HepG2 (cell line): ENCODE data around the gene ARHGAP23. TPM values are rescaled to one million over a fixed set of nuclear protein-coding genes. Genes with fewer than 3 reads are reported as not detected.
"Not testable (repeated sequence)": the region's sequence is repeated elsewhere in the genome, so short reads cannot be mapped to it uniquely, and the experiment has no call there.

Experiments
- ATAC-seq: fragments of 200-7000 bp; cut with Tn5 transposase; 3 replicates; pipeline ENCODE4 v1.9.1; 2020; ENCODE audit warnings: mild to moderate bottlenecking, moderate library complexity
- BruUV-seq: library from RNA; stranded (reverse); fragments of 400-500 nt; replicated peaks from 2 replicates; lab custom pipeline; 2021; lab: Mats Ljungman, UMichigan
- CTCF ChIA-PET: fragments of 300-600 bp; formaldehyde crosslinking; extraction: SDS; loops from one replicate; lab custom pipeline; 2021; ENCODE audit warnings: low total read pairs, inconsistent platforms, low intra/inter-chr PET ratio; lab: Yijun Ruan, JAX
- POLR2A ChIA-PET: fragments of 350-600 bp; sonication (Branson Sonifier 250); formaldehyde crosslinking; loops from one replicate; lab custom pipeline; 2020; ENCODE audit warnings: antibody characterized with exemption, inconsistent platforms; lab: Yijun Ruan, JAX
- DNase-seq: peaks from one replicate; pipeline ENCODE4 v3.0.0-alpha.2; 2015; ENCODE audit warnings: low spot score
- FAIRE-seq: peaks from 3 replicates; lab custom pipeline; 2011; peaks lifted over from hg19 to GRCh38; lab: Jason Lieb, UNC
- H2AFZ ChIP-seq: one replicate; pipeline ENCODE4 v1.6.1; 2011; ENCODE audit warnings: low read length, inconsistent platforms
- H3K27ac ChIP-seq: fragments of 300-600 bp; 3 replicates; pipeline ENCODE4 v1.8.0; 2011; ENCODE audit warnings: mixed run types, mild to moderate bottlenecking, mixed read lengths, low read length, inconsistent platforms; ENCODE audit not compliant: insufficient read depth; ENCODE audit errors: extremely low read length
- H3K27me3 ChIP-seq, 2 experiments: fragments of 200-600 bp in 1 of 2; 2 replicates in 1 of 2; 3 replicates in 1 of 2; pipeline versions ENCODE4 v1.6.0 to v1.8.0; 2011; ENCODE audit warnings: low read length in 2 of 2, mild to moderate bottlenecking in 2 of 2, moderate library complexity in 2 of 2, inconsistent platforms in 1 of 2; ENCODE audit not compliant: insufficient read depth in 2 of 2, control insufficient read depth in 1 of 2
- H3K36me3 ChIP-seq, 2 experiments: fragments of 200-600 bp in 1 of 2; replicated peaks in 1 of 2; 2 replicates in 1 of 2; 3 replicates in 1 of 2; pipeline versions ENCODE4 v1.5.1 to v1.8.0; 2011; ENCODE audit warnings: low read length in 2 of 2, inconsistent platforms in 1 of 2; ENCODE audit not compliant: insufficient read depth in 2 of 2, control insufficient read depth in 1 of 2
- H3K4me1 ChIP-seq: 2 replicates; pipeline ENCODE4 v1.5.1; 2012; ENCODE audit warnings: low read length, inconsistent platforms; ENCODE audit not compliant: insufficient read depth
- H3K4me2 ChIP-seq: 2 replicates; pipeline ENCODE4 v1.6.0; 2011; ENCODE audit warnings: low read depth, low read length, inconsistent platforms
- H3K4me3 ChIP-seq, 3 experiments: fragments of 200-600 bp in 1 of 3; sonication (generic), shearing (Covaris generic) in 1 of 3; replicated peaks in 1 of 3; 2 replicates each; pipeline ENCODE4 v1.5.1; 2011 to 2016; ENCODE audit warnings: low read length in 3 of 3, inconsistent platforms in 2 of 3, low read depth in 2 of 3, mild to moderate bottlenecking in 2 of 3, control low read depth in 1 of 3, mixed read lengths in 1 of 3; ENCODE audit not compliant: insufficient read depth in 1 of 3
- H3K79me2 ChIP-seq: one replicate; pipeline ENCODE4 v1.6.1; 2011; ENCODE audit warnings: low read length, inconsistent platforms; ENCODE audit not compliant: insufficient read depth
- H3K9ac ChIP-seq: 2 replicates; pipeline ENCODE4 v1.6.0; 2011; ENCODE audit warnings: mild to moderate bottlenecking, low read depth, low read length, inconsistent platforms; ENCODE audit not compliant: insufficient read depth
- H3K9me3 ChIP-seq: 2 replicates; pipeline ENCODE4 v1.5.1; 2012; ENCODE audit warnings: mild to moderate bottlenecking, low read length
- H4K20me1 ChIP-seq: 2 replicates; pipeline ENCODE4 v1.6.0; 2011; ENCODE audit warnings: inconsistent platforms, mild to moderate bottlenecking, low read length, moderate library complexity; ENCODE audit not compliant: insufficient read depth
- ZNF740 ChIP-seq: sonication (generic); formaldehyde crosslinking; IDR thresholded peaks from 2 replicates; pipeline ENCODE4 v1.4.0; 2020; ENCODE audit warnings: missing genetic modification reagents
- WGBS: methylation state at CpG from one replicate; pipeline ENCODE4 v1.1.6; 2017; ENCODE audit warnings: low lambda C conversion rate; 5-methylcytosine and 5-hydroxymethylcytosine counted together
- in situ Hi-C: cut with HindIII; loops from 2 replicates; pipeline ENCODE4 v1.10.0; 2017; ENCODE audit warnings: low pct_unique_long_range_greater_than_20kb; ENCODE audit not compliant: extremely low pct_ligation_motif_present
- intact Hi-C: fragments of 100-400 bp; cut with micrococcal nuclease; formaldehyde crosslinking; loops from one replicate; pipeline ENCODE4 v1.10.0; 2022; ENCODE audit not compliant: unreplicated experiment
- polyA plus RNA-seq, 8 experiments: library from polyadenylated mRNA; depleted of rRNA in 3 of 8; stranded (reverse) in 7 of 8; unstranded in 1 of 8; fragments of >200 nt; fragmentation: Illumina TruSeq in 4 of 8; extraction: Trizol in 4 of 8; gene quantifications; 2 replicates each; pipeline versions ENCODE4 v1.2.1 to v1.2.3, GENCODE V29; 2011 to 2016; ENCODE audit warnings: low read depth in 4 of 8, missing spikeins in 1 of 8, mixed read lengths in 1 of 8; ENCODE audit not compliant: insufficient read depth in 1 of 8
- total RNA-seq, 5 experiments: library from RNA; depleted of rRNA; stranded (reverse); fragments of >200 nt; fragmentation: Illumina TruSeq; extraction: Trizol; gene quantifications; 2 replicates each; pipeline ENCODE4 v1.2.3, GENCODE V29; 2016; ENCODE audit warnings: low read depth in 1 of 5

ARHGAP23 gene
- total and polyA plus RNA-seq, 2 of the 13 experiments (the other 11 are each of a cell fraction or from before 2014, with no cell fraction given) = 0.03 TPM; not detected in 1

- in situ Hi-C loops, H3K27ac ChIP-seq, intact Hi-C loops, H3K4me1 ChIP-seq, H3K79me2 ChIP-seq, H3K9ac ChIP-seq, H3K4me3 ChIP-seq, H3K4me2 ChIP-seq, DNase-seq: not testable (repeated sequence)
- 0 out of 2 replicates have a peak, but pooled peaks have one; percentile 30 for TF ChIP-seq ZNF740 (CRISPR knock-in tag)
- TF ChIP-seq, all 625 proteins: peak for 1; not testable (repeated sequence) for 624
- H2AFZ ChIP-seq, CTCF ChIA-PET, H3K36me3 ChIP-seq, ATAC-seq, BruUV-seq, FAIRE-seq, H3K9me3 ChIP-seq, POLR2A ChIA-PET, H4K20me1 ChIP-seq: not testable (repeated sequence)
- WGBS = 14% methylated on average over 11 of the region's 11 CpGs
- H3K27me3 ChIP-seq = peaks cover 9 to 52% of the 10 kb centered on the region in 2 experiments
Observed at GRCh38 chr17:38530856-38531255, 102.6 kb downstream of the ARHGAP23 start.

- H3K4me3 ChIP-seq, FAIRE-seq, H3K27ac ChIP-seq, H3K9me3 ChIP-seq, H2AFZ ChIP-seq, H3K9ac ChIP-seq, intact Hi-C loops, BruUV-seq, ATAC-seq, H3K4me1 ChIP-seq, POLR2A ChIA-PET, DNase-seq, in situ Hi-C loops, H3K79me2 ChIP-seq, CTCF ChIA-PET, H4K20me1 ChIP-seq, H3K4me2 ChIP-seq, H3K36me3 ChIP-seq: not testable (repeated sequence)
- WGBS = 61% methylated on average over 11 of the region's 11 CpGs
- H3K27me3 ChIP-seq = peaks cover 9 to 58% of the 10 kb centered on the region in 2 experiments
Observed at GRCh38 chr17:38531761-38532160, 103.5 kb downstream of the ARHGAP23 start.
